Psoas muscle (tissue), 8 donors: ENCODE results near the gene SCLT1. TPM values are rescaled to one million over a fixed set of nuclear protein-coding genes. Genes with fewer than 3 reads are reported as not detected.

Source experiments
- ATAC-seq, 4 donors: fragments of 200-7000 bp; cut with Tn5 transposase; one replicate each; pipeline ENCODE4 v1.9.1; 2020; ENCODE audit warnings: moderate library complexity in 3 of 4, mild to moderate bottlenecking in 2 of 4
- DNase-seq, 2 donors: peaks; one replicate each; pipeline ENCODE4 v3.0.0-alpha.2; 2020
- H3K27ac ChIP-seq: fragments of 200-600 bp; one replicate; pipeline ENCODE4 v1.8.0; 2022
- H3K27me3 ChIP-seq, 3 donors: fragments of 200-600 bp in 1 of 3; one replicate each; pipeline versions ENCODE4 v1.6.1 to v1.8.0; 2013 to 2022; ENCODE audit warnings: low read length in 2 of 3, mild to moderate bottlenecking in 2 of 3, moderate library complexity in 1 of 3; ENCODE audit not compliant: insufficient read depth in 3 of 3
- H3K36me3 ChIP-seq, 2 donors: fragments of 200-600 bp in 1 of 2; one replicate each; pipeline versions ENCODE4 v1.6.1 to v1.8.0; 2013 to 2022; ENCODE audit warnings: low read depth in 1 of 2, mild to moderate bottlenecking in 1 of 2, moderate library complexity in 1 of 2; ENCODE audit not compliant: insufficient read depth in 1 of 2
- H3K4me1 ChIP-seq: fragments of 200-600 bp; one replicate; pipeline ENCODE4 v1.8.0; 2022
- H3K4me3 ChIP-seq: fragments of 200-600 bp; one replicate; pipeline ENCODE4 v1.8.0; 2022; ENCODE audit warnings: mild to moderate bottlenecking
- H3K9me3 ChIP-seq: fragments of 200-600 bp; one replicate; pipeline ENCODE4 v1.8.0; 2022
- WGBS, 3 donors: extraction: QIAGEN DNeasy Blood & Tissue Kit; methylation state at CpG; one replicate each; pipeline versions ENCODE4 v1.1.6 to v1.1.7; 2013; 5-methylcytosine and 5-hydroxymethylcytosine counted together
- intact Hi-C, 2 donors: fragments of 100-400 bp; cut with DNase I; formaldehyde crosslinking; loops; one replicate each; pipeline versions ENCODE4 v1.11.0 to v1.14.2; 2022
- polyA plus RNA-seq, 3 donors: library from polyadenylated mRNA; stranded (reverse); fragments of 200-250 nt; gene quantifications; one replicate each; pipeline ENCODE4 v1.2.3, GENCODE V29; 2013
- total RNA-seq, 4 donors: library from RNA; stranded (reverse); fragmentation: NEBNext Ultra II Directional in 2 of 4; extraction: Animal tissue kit (Norgen Biotek cat#: 25700) in 2 of 4; gene quantifications; one replicate each; pipeline versions ENCODE4 v1.2.1 to v1.2.4, GENCODE V29; 2021 to 2023
- TF ChIP-seq, protein P1 (sequence below): fragments of 200-600 bp; IDR thresholded peaks from one replicate; pipeline ENCODE4 v1.8.0; 2022; ENCODE audit warnings: antibody characterized with exemption
- donor health status: healthy with polysubstance abuse.
- donor health status: DM: no; HTN: no; CAD: no; lungs with moderate emphysema.
- donor health status: Bipolar disorder and iron deficiency.
- donor health status: healthy.
- donor health status: DM: yes; HTN: yes; CAD: no.
- donor health status: DM: no; HTN: no; CAD: no.
- donor health status: DM: no; HTN: no; CAD: no.
- donor health status: DM: yes; HTN: yes; CAD: no.

SCLT1 gene
- total and polyA plus RNA-seq, 7 donors = 1.1 to 5.3 (median 3.1) TPM

DNA sequence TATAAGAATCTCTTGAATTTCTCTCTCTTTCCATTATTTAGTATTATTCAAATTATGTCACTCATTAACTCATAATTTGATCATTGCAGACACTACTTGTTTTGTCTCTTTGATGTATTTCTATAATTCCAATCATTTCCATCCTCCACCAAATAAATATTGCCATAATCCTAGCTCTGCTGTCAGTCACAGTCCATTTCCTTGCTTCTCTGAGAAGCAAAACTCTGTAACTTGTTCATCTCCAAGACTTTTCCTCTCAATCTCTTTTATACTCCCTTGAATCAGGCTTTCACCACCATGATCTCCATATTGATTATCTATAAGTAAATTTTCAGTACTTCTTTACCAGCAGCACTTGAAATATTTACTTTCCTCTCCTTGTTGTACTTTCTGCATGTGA lies 135.9 kb downstream of the SCLT1 start:
- H3K4me1 ChIP-seq = no peaks in the 10 kb centered on the region
- no peaks in the 10 kb centered on the region for H3K36me3 ChIP-seq
- TF ChIP-seq, protein P1, sequence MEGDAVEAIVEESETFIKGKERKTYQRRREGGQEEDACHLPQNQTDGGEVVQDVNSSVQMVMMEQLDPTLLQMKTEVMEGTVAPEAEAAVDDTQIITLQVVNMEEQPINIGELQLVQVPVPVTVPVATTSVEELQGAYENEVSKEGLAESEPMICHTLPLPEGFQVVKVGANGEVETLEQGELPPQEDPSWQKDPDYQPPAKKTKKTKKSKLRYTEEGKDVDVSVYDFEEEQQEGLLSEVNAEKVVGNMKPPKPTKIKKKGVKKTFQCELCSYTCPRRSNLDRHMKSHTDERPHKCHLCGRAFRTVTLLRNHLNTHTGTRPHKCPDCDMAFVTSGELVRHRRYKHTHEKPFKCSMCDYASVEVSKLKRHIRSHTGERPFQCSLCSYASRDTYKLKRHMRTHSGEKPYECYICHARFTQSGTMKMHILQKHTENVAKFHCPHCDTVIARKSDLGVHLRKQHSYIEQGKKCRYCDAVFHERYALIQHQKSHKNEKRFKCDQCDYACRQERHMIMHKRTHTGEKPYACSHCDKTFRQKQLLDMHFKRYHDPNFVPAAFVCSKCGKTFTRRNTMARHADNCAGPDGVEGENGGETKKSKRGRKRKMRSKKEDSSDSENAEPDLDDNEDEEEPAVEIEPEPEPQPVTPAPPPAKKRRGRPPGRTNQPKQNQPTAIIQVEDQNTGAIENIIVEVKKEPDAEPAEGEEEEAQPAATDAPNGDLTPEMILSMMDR = no peak
- H3K27me3 ChIP-seq = no peaks in the 10 kb centered on the region
- ATAC-seq (no peak), DNase-seq (no peak)
- intact Hi-C loops = no loop called here
- no peak overlapping the region for H3K27ac ChIP-seq
- no peak overlapping the region for H3K4me3 ChIP-seq
- H3K9me3 ChIP-seq = no peaks in the 10 kb centered on the region

DNA sequence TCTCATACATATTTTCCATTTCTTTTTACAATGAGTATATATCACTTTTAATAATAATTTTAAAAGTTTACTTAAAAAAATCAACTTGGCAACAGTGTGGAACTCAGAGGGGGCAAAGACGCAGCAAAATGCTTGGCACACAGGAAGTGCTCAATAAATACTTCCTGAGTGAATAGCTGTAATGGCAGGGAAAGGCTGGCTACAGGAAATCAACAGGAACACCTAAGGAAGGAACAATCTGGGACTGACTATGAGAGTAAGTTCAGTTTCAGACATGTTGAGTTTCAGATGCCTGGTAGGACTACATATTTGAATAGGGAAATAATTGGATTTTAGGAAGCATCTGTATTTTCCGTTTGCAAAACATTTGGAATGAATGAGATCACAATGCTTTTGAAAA lies 137.6 kb downstream of the SCLT1 start:
- ATAC-seq = no peak
- intact Hi-C loops = no loop called here
- Histone ChIP-seq H3K4me1 (no peaks in the 10 kb centered on the region), H3K4me3 (no peak overlapping the region), H3K27ac (no peak overlapping the region), H3K27me3 (no peaks in the 10 kb centered on the region), H3K9me3 (no peaks in the 10 kb centered on the region), H3K36me3 (no peaks in the 10 kb centered on the region)
- 63 to 71% (median 67%) methylated on average over 2 of the region's 2 CpGs for WGBS, 3 donors
- no peak for DNase-seq
- TF ChIP-seq, protein P1 = no peak

DNA sequence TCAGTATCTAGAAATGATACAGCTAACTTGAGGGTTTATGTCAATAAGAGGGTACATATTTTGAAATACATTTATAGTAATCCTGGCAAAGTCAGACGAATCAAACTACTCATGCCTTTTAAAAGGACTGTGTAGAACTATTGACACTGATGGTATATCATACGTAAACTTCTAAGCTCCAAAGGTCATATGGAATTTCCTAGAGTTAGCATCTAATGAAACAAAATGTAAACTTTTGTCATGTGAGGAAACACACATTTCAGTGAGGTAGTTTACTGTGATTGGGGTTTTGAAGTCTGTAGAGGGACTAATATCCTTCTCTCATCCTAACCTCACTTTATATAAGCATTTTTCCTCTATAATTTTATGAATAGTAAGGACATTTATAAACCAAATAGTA lies 138.4 kb downstream of the SCLT1 start:
- WGBS, 3 donors = 90 to 96% (median 92%) methylated on average over 2 of the region's 2 CpGs
- DNase-seq (no peak), ATAC-seq (no peak)
- Histone ChIP-seq H3K4me1 (no peaks in the 10 kb centered on the region), H3K36me3 (no peaks in the 10 kb centered on the region), H3K27ac (no peak overlapping the region), H3K27me3 (no peaks in the 10 kb centered on the region), H3K9me3 (no peaks in the 10 kb centered on the region), H3K4me3 (no peak overlapping the region)
- intact Hi-C loops = no loop called here
- TF ChIP-seq, protein P1 = no peak

DNA sequence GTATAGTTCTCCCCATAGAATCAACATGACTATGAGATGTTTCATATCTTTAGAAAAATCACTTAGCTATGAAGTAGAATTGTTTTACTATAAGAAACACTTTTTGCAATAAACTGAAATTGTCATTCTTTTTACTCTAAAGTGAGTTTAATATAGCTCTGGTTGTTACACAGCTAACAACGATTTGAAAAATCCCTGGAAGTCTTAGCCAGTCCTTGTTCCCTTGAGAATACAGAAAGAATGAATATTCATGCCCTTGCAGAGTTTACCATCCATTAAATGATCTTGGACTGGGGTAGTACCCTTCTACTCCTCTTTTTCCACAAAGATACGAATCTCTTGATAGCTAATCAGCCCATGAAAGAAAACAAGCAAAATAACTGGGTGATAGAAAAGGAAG lies 142.0 kb downstream of the SCLT1 start:
- no peak for ATAC-seq
- no peaks in the 10 kb centered on the region for H3K36me3 ChIP-seq
- H3K4me3 ChIP-seq = no peak overlapping the region
- H3K27ac ChIP-seq = no peak overlapping the region
- no peaks in the 10 kb centered on the region for H3K4me1 ChIP-seq
- H3K9me3 ChIP-seq = no peaks in the 10 kb centered on the region
- WGBS, 3 donors = 53 to 65% (median 57%) methylated on average over 2 of the region's 2 CpGs
- no peak for DNase-seq
- no peaks in the 10 kb centered on the region for H3K27me3 ChIP-seq
- TF ChIP-seq, protein P1 = no peak
- intact Hi-C loops = no loop called here

DNA sequence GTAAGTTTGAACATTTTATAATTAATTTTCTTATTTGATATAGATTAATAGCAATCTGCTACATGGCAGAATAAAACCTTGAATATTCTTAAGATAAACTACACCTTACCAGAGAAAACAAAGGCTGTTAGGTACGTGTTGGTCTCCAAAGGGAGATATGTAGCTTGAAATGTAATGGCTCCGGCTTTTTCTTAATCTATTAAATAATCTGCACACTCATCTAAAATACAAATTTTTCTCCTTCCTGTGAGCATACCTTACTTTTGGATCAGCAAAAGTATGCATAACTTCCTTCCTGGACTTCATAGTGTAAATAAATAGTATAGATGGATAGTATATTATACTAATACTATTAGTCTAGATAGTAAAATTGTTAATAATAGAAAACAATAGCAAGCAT lies 142.5 kb downstream of the SCLT1 start:
- ATAC-seq (no peak), DNase-seq (no peak)
- intact Hi-C loops = no loop called here
- Histone ChIP-seq H3K4me3 (no peak overlapping the region), H3K36me3 (peaks cover 0 to 2% of the 10 kb centered on the region in 2 donors), H3K27me3 (no peaks in the 10 kb centered on the region), H3K4me1 (no peaks in the 10 kb centered on the region), H3K27ac (no peak overlapping the region), H3K9me3 (no peaks in the 10 kb centered on the region)
- 94 to 97% (median 96%) methylated on average over 2 of the region's 2 CpGs for WGBS, 3 donors
- TF ChIP-seq, protein P1 = no peak
